ENCODE results near the gene TBX2.

The TBX2 gene

GRCh38 chr17:61360318-61360943 is 39.2 kb upstream of the TBX2 start:
- no peak for TF ChIP-seq TCF4 (CRISPR knock-in tag; IDR thresholded peaks at IDR 0.05; ENCODE audit: borderline replicate concordance)
- TF ChIP-seq, protein P1, sequence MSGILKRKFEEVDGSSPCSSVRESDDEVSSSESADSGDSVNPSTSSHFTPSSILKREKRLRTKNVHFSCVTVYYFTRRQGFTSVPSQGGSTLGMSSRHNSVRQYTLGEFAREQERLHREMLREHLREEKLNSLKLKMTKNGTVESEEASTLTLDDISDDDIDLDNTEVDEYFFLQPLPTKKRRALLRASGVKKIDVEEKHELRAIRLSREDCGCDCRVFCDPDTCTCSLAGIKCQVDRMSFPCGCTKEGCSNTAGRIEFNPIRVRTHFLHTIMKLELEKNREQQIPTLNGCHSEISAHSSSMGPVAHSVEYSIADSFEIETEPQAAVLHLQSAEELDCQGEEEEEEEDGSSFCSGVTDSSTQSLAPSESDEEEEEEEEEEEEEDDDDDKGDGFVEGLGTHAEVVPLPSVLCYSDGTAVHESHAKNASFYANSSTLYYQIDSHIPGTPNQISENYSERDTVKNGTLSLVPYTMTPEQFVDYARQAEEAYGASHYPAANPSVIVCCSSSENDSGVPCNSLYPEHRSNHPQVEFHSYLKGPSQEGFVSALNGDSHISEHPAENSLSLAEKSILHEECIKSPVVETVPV (CRISPR knock-in tag; IDR thresholded peaks at IDR 0.05): no peak
- TF ChIP-seq ZNF8 (CRISPR knock-in tag; IDR thresholded peaks at IDR 0.05): no peak
- TF ChIP-seq SNAI2 (CRISPR knock-in tag; IDR thresholded peaks at IDR 0.05): no peak
- TF ChIP-seq ZFP30 (CRISPR knock-in tag; IDR thresholded peaks at IDR 0.05): no peak
- TF ChIP-seq TOX (CRISPR knock-in tag; IDR thresholded peaks at IDR 0.05; ENCODE audit: borderline replicate concordance): no peak
- TF ChIP-seq, protein P2, sequence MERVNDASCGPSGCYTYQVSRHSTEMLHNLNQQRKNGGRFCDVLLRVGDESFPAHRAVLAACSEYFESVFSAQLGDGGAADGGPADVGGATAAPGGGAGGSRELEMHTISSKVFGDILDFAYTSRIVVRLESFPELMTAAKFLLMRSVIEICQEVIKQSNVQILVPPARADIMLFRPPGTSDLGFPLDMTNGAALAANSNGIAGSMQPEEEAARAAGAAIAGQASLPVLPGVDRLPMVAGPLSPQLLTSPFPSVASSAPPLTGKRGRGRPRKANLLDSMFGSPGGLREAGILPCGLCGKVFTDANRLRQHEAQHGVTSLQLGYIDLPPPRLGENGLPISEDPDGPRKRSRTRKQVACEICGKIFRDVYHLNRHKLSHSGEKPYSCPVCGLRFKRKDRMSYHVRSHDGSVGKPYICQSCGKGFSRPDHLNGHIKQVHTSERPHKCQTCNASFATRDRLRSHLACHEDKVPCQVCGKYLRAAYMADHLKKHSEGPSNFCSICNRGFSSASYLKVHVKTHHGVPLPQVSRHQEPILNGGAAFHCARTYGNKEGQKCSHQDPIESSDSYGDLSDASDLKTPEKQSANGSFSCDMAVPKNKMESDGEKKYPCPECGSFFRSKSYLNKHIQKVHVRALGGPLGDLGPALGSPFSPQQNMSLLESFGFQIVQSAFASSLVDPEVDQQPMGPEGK (CRISPR knock-in tag; IDR thresholded peaks at IDR 0.05; ENCODE audit: borderline replicate concordance): no peak
- no peak for TF ChIP-seq ESRRG (CRISPR knock-in tag; IDR thresholded peaks at IDR 0.05)
- TF ChIP-seq BACH2 (CRISPR knock-in tag; IDR thresholded peaks at IDR 0.05; ENCODE audit: borderline replicate concordance): no peak
- no peak for TF ChIP-seq ARNTL (CRISPR knock-in tag; IDR thresholded peaks at IDR 0.05; ENCODE audit: borderline replicate concordance, low read depth)
- TF ChIP-seq, protein P3, sequence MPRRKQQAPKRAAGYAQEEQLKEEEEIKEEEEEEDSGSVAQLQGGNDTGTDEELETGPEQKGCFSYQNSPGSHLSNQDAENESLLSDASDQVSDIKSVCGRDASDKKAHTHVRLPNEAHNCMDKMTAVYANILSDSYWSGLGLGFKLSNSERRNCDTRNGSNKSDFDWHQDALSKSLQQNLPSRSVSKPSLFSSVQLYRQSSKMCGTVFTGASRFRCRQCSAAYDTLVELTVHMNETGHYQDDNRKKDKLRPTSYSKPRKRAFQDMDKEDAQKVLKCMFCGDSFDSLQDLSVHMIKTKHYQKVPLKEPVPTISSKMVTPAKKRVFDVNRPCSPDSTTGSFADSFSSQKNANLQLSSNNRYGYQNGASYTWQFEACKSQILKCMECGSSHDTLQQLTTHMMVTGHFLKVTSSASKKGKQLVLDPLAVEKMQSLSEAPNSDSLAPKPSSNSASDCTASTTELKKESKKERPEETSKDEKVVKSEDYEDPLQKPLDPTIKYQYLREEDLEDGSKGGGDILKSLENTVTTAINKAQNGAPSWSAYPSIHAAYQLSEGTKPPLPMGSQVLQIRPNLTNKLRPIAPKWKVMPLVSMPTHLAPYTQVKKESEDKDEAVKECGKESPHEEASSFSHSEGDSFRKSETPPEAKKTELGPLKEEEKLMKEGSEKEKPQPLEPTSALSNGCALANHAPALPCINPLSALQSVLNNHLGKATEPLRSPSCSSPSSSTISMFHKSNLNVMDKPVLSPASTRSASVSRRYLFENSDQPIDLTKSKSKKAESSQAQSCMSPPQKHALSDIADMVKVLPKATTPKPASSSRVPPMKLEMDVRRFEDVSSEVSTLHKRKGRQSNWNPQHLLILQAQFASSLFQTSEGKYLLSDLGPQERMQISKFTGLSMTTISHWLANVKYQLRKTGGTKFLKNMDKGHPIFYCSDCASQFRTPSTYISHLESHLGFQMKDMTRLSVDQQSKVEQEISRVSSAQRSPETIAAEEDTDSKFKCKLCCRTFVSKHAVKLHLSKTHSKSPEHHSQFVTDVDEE (CRISPR knock-in tag; IDR thresholded peaks at IDR 0.05): no peak
- TF ChIP-seq ZNF70 (CRISPR knock-in tag; IDR thresholded peaks at IDR 0.05): no peak
- ATAC-seq: no peak

- TF ChIP-seq OSR1 (CRISPR knock-in tag; IDR thresholded peaks at IDR 0.05): no peak
- TF ChIP-seq ISL1 (CRISPR knock-in tag; IDR thresholded peaks at IDR 0.05): peak; percentile 74
- ATAC-seq: peak; percentile 46; the same call in 2 of the 3 replicates
Measured at GRCh38 chr17:61361084-61361483, 38.6 kb upstream of the TBX2 start.

- no peak for ATAC-seq
- TF ChIP-seq ZFP30 (CRISPR knock-in tag; IDR thresholded peaks at IDR 0.05): no peak
- TF ChIP-seq, protein P4, sequence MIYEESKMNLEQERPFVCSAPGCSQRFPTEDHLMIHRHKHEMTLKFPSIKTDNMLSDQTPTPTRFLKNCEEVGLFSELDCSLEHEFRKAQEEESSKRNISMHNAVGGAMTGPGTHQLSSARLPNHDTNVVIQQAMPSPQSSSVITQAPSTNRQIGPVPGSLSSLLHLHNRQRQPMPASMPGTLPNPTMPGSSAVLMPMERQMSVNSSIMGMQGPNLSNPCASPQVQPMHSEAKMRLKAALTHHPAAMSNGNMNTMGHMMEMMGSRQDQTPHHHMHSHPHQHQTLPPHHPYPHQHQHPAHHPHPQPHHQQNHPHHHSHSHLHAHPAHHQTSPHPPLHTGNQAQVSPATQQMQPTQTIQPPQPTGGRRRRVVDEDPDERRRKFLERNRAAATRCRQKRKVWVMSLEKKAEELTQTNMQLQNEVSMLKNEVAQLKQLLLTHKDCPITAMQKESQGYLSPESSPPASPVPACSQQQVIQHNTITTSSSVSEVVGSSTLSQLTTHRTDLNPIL (CRISPR knock-in tag; IDR thresholded peaks at IDR 0.05; ENCODE audit: low read depth): no peak
- TF ChIP-seq ZFP3 (CRISPR knock-in tag; IDR thresholded peaks at IDR 0.05): no peak
- no peak for TF ChIP-seq PPARA (CRISPR knock-in tag; IDR thresholded peaks at IDR 0.05; ENCODE audit: borderline replicate concordance)
- TF ChIP-seq OSR1 (CRISPR knock-in tag; IDR thresholded peaks at IDR 0.05): no peak
- TF ChIP-seq TOX (CRISPR knock-in tag; IDR thresholded peaks at IDR 0.05; ENCODE audit: borderline replicate concordance): no peak
- TF ChIP-seq CSDC2 (CRISPR knock-in tag; IDR thresholded peaks at IDR 0.05): no peak
Measured at GRCh38 chr17:61362396-61362795, 37.2 kb upstream of the TBX2 start.

DNA sequence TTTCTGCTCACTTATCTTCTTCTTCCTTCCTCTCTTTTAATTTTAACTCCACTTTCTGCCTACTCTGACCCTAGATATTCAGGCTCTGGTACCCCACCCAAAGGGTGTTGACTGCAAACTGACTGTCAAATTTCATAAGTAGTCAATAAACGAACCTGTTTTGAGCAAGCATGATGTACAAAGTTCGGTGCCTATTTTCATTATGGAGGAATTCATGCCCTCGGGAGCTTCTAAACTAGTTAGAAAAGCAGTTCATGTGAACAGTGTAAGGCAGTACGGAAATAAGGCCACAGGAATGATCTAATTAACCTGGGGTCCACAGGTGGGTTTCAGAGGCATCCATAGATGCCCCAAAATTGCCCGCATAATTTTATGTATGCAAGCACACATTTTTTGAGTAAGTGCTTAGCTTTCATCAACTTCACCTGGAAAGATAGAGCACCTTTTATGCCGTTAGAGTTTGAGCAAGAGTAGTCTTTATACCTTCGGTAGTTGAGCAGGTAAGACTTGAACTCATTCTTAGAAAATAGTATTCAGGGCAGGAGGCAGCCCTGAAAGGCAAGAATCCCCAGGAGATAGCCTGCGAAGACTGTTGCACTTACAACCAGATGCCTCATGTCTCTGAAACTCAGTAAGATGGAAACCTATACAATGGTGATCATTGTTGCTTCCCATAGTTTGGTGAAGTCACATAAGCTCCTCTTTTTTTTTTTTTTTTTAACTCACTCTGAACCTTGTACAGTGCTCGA is 36.6 kb upstream of the TBX2 start:
- no peak for ATAC-seq
- no peak for TF ChIP-seq CSDC2 (CRISPR knock-in tag; IDR thresholded peaks at IDR 0.05)
- no peak for TF ChIP-seq PPARA (CRISPR knock-in tag; IDR thresholded peaks at IDR 0.05; ENCODE audit: borderline replicate concordance)
- TF ChIP-seq ISL1 (CRISPR knock-in tag; IDR thresholded peaks at IDR 0.05): no peak
- no peak for TF ChIP-seq TCF4 (CRISPR knock-in tag; IDR thresholded peaks at IDR 0.05; ENCODE audit: borderline replicate concordance)
- TF ChIP-seq, protein P2 (CRISPR knock-in tag; IDR thresholded peaks at IDR 0.05; ENCODE audit: borderline replicate concordance): no peak
- TF ChIP-seq, protein P3 (CRISPR knock-in tag; IDR thresholded peaks at IDR 0.05): no peak
- TF ChIP-seq ZFP3 (CRISPR knock-in tag; IDR thresholded peaks at IDR 0.05): no peak
